ENCODE results near the gene CDH23. TPM values are rescaled to one million over a fixed set of nuclear protein-coding genes. Genes with fewer than 3 reads are reported as not detected.

The CDH23 gene
- total and polyA plus RNA-seq, 9 of the 15 experiments (the other 6 are each of a cell fraction or from before 2014, with no cell fraction given): 0.18 to 1.2 (median 0.47) TPM

GRCh38 chr10:71797533-71798307 is 401.0 kb downstream of the CDH23 start (continued):
- TF ChIP-seq CREB5 (CRISPR knock-in tag; IDR thresholded peaks at IDR 0.05): no peak
- TF ChIP-seq RBFOX2 (IDR thresholded peaks at IDR 0.05; ENCODE audit: low read depth, low read length): peak; percentile 26; the same call in 1 of the 2 replicates
- no peak for TF ChIP-seq RBM34 (IDR thresholded peaks at IDR 0.05; ENCODE audit: borderline replicate concordance, insufficient read depth, low read length)
- TF ChIP-seq ZBED1 (IDR thresholded peaks at IDR 0.05): 0 out of 2 replicates have a peak, but pooled peaks have one; percentile 25
- peak; percentile 98 for TF ChIP-seq ZNF589 (CRISPR knock-in tag; IDR thresholded peaks at IDR 0.05; ENCODE audit: low read depth)
- no peak for TF ChIP-seq RFX7 (CRISPR knock-in tag; IDR thresholded peaks at IDR 0.05)
- no peak for TF ChIP-seq CSDE1 (IDR thresholded peaks at IDR 0.05)
- TF ChIP-seq, protein P1, sequence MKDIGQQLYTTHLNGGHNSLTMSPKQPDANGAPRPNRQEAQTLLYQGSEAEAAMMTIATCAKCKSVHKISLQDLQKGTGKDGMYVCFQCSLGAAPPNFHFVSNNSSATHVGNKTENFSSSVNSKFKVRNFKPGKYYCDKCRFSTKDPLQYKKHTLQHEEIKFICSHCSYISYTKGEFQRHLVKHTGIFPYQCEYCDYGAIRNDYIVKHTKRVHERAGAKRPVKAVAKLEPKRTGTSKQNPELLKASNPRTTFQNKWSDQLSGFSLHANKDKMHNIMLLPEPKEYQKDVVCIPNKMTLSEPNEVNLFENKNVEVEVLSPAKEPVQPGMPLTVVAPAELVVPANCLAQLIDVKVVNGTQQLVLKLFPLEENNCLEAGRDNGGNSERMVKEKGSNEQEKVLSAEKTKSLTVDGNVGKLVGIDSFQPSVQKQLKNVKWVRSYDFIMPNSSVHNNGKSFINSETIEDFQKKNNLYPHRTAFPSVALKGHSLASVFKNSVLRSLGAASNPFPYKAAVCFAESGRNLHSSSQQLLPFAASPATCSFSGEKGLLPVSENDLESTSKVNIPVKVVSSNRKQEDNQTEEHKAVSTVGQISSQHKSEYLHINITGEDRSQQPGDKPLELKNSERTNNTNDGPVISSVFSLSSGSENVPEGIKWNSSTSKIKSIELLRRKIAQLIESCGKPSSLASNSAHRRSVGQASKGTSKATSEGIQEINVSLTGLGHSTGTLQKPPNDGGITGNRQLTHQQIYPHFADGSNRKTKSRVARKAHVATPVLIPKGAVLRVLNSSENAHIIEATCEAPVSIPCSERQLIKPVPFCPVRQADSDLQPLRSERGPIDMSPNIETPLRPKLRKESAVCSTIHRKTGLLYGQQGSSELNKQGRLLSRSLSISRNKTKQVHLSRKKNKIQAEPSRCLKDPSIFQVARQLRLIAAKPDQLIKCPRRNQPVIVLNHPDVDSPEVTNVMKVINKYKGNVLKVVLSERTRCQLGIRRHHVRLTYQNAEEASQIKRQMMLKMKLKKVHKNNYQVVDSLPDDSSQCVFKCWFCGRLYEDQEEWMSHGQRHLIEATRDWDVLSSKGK (CRISPR knock-in tag; IDR thresholded peaks at IDR 0.05): no peak
- TF ChIP-seq POLR2H (tag; IDR thresholded peaks at IDR 0.05; ENCODE audit: low read depth): no peak
- TF ChIP-seq KLF16 (IDR thresholded peaks at IDR 0.05): peak; percentile 95
- TF ChIP-seq POU5F1 (IDR thresholded peaks at IDR 0.05; ENCODE audit: borderline replicate concordance, low read depth, low read length, partially characterized antibody): no peak
- TF ChIP-seq GABPA (tag; conservative IDR thresholded peaks at IDR 0.05; ENCODE audit: low read depth): peak; percentile 72
- TF ChIP-seq CHCHD3 (CRISPR knock-in tag; IDR thresholded peaks at IDR 0.05): no peak
- peak; percentile 89 for TF ChIP-seq SMARCA4 (IDR thresholded peaks at IDR 0.05)
- TF ChIP-seq RUNX1 (IDR thresholded peaks at IDR 0.05; ENCODE audit: low read depth): 0 out of 2 replicates have a peak, but pooled peaks have one; percentile 32
- TF ChIP-seq, protein P2, sequence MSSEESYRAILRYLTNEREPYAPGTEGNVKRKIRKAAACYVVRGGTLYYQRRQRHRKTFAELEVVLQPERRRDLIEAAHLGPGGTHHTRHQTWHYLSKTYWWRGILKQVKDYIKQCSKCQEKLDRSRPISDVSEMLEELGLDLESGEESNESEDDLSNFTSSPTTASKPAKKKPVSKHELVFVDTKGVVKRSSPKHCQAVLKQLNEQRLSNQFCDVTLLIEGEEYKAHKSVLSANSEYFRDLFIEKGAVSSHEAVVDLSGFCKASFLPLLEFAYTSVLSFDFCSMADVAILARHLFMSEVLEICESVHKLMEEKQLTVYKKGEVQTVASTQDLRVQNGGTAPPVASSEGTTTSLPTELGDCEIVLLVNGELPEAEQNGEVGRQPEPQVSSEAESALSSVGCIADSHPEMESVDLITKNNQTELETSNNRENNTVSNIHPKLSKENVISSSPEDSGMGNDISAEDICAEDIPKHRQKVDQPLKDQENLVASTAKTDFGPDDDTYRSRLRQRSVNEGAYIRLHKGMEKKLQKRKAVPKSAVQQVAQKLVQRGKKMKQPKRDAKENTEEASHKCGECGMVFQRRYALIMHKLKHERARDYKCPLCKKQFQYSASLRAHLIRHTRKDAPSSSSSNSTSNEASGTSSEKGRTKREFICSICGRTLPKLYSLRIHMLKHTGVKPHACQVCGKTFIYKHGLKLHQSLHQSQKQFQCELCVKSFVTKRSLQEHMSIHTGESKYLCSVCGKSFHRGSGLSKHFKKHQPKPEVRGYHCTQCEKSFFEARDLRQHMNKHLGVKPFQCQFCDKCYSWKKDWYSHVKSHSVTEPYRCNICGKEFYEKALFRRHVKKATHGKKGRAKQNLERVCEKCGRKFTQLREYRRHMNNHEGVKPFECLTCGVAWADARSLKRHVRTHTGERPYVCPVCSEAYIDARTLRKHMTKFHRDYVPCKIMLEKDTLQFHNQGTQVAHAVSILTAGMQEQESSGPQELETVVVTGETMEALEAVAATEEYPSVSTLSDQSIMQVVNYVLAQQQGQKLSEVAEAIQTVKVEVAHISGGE (CRISPR knock-in tag; IDR thresholded peaks at IDR 0.05): peak in 1 of 3 experiments; percentile 65; a peak in 2 of 6 replicates
- TF ChIP-seq CTCF (IDR thresholded peaks at IDR 0.05 in 2 of 3, conservative IDR thresholded peaks at IDR 0.05 in 1 of 3; ENCODE audit: insufficient read depth in 2 of 3, low read depth in 1 of 3, low read length in 3 of 3): 0 out of 6 replicates have a peak, but pooled peaks of 1 of the 3 experiments have one; percentile 2
